Mesodermal cell (in vitro differentiated cells): ENCODE results near the gene COL18A1.

Experiments used
- H3K27ac ChIP-seq: 2 replicates; pipeline ENCODE4 v1.7.0; 2013; ENCODE audit warnings: mild to moderate bottlenecking, low read depth, low read length, moderate library complexity; ENCODE audit not compliant: severe bottlenecking
- H3K36me3 ChIP-seq: 2 replicates; pipeline ENCODE4 v1.7.1; 2013; ENCODE audit warnings: mild to moderate bottlenecking, low read length, moderate library complexity; ENCODE audit not compliant: control insufficient read depth, insufficient read depth
- H3K4me1 ChIP-seq: one replicate; pipeline ENCODE4 v1.7.1; 2013; ENCODE audit warnings: mild to moderate bottlenecking, low read length; ENCODE audit not compliant: insufficient read depth, control insufficient read depth, poor library complexity, severe bottlenecking
- H3K4me3 ChIP-seq: 2 replicates; pipeline ENCODE4 v1.7.0; 2013; ENCODE audit warnings: low read length, control low read depth, mild to moderate bottlenecking; ENCODE audit not compliant: insufficient read depth, poor library complexity, severe bottlenecking; ENCODE audit errors: extremely low read depth
- H3K9me3 ChIP-seq: 2 replicates; pipeline ENCODE4 v1.7.1; 2013; ENCODE audit warnings: mild to moderate bottlenecking, low read length, moderate library complexity; ENCODE audit not compliant: control insufficient read depth
- WGBS, 2 experiments: methylation state at CpG; one replicate each; pipeline ENCODE4 v1.1.5; 2013; ENCODE audit warnings: missing lambda C conversion rate in 2 of 2; ENCODE audit not compliant: insufficient coverage in 2 of 2; 5-methylcytosine and 5-hydroxymethylcytosine counted together

Gene COL18A1

GRCh38 chr21:45511661-45512431, 106.9 kb downstream of the COL18A1 start:
- 89% methylated on average over 28 to 35 of the region's 35 CpGs for WGBS, 2 experiments
- H3K36me3 ChIP-seq: peaks cover 70% of the 10 kb centered on the region
- peak overlapping the region; percentile 10 for H3K27ac ChIP-seq
- H3K9me3 ChIP-seq: no peaks in the 10 kb centered on the region
- no peaks in the 10 kb centered on the region for H3K4me1 ChIP-seq
- no peak overlapping the region for H3K4me3 ChIP-seq

DNA sequence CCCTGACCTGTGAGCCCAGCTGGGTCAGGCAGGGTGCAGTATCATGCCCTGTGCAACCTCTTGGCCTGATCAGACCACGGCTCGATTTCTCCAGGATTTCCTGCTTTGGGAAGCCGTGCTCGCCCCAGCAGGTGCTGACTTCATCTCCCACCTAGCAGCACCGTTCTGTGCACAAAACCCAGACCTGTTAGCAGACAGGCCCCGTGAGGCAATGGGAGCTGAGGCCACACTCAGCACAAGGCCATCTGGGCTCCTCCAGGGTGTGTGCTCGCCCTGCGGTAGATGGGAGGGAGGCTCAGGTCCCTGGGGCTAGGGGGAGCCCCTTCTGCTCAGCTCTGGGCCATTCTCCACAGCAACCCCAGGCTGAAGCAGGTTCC, 107.6 kb downstream of the COL18A1 start:
- no peak overlapping the region for H3K4me3 ChIP-seq
- 92 to 96% methylated on average over 8 of the region's 8 CpGs for WGBS, 2 experiments
- no peaks in the 10 kb centered on the region for H3K9me3 ChIP-seq
- no peaks in the 10 kb centered on the region for H3K4me1 ChIP-seq
- peaks cover 75% of the 10 kb centered on the region for H3K36me3 ChIP-seq
- H3K27ac ChIP-seq: no peak overlapping the region

GRCh38 chr21:45513003-45513717, 108.2 kb downstream of the COL18A1 start:
- Histone ChIP-seq H3K27ac (no peak overlapping the region), H3K9me3 (no peaks in the 10 kb centered on the region), H3K4me1 (no peaks in the 10 kb centered on the region), H3K36me3 (peaks cover 75% of the 10 kb centered on the region), H3K4me3 (no peak overlapping the region)
- WGBS, 2 experiments: 88 to 90% methylated on average over 15 to 16 of the region's 19 CpGs

- Histone ChIP-seq H3K4me1 (no peaks in the 10 kb centered on the region), H3K9me3 (no peaks in the 10 kb centered on the region), H3K36me3 (peaks cover 74% of the 10 kb centered on the region), H3K27ac (no peak overlapping the region), H3K4me3 (no peak overlapping the region)
- WGBS, 2 experiments: 91 to 96% methylated on average over 6 to 7 of the region's 11 CpGs
These were observed 108.9 kb downstream of the COL18A1 start for GRCh38 chr21:45513741-45514310.

DNA sequence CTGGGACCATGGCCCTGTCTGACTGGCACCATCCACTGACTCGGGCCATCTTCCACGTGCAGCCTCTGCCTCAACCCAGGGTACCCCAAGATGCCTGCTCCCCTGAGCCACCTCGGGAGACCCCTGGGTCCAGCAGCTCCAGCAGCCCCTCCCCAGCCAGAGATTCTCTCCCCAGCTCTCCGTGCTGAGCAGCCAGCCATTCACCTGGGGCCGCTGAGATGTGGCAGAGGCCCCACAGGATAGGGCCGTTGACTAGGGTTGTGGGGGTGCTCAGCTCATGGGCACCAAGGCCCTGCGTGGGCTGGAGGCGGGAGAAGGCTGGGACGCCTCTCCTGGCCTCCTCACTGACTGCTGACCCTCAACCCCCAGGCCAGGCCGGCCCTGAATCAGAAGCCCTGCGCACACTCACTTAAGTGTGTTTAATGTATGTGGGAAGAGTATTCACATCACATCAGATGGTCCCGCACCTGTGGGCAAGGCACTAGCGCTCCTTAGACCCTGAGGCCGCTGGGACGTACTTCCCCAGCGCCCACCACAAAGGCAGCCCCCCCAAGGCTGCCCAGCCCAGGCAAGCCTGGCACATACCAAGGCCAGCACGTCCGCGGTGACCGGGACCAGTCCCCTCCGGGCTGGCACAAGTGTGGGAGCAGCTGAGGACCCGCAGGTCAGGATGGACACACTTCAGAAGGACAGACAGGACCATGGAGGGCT, 109.5 kb downstream of the COL18A1 start:
- Histone ChIP-seq H3K9me3 (peaks cover 6% of the 10 kb centered on the region), H3K4me3 (no peak overlapping the region), H3K4me1 (no peaks in the 10 kb centered on the region), H3K36me3 (peaks cover 74% of the 10 kb centered on the region), H3K27ac (no peak overlapping the region)
- 92 to 93% methylated on average over 14 to 18 of the region's 22 CpGs for WGBS, 2 experiments

DNA sequence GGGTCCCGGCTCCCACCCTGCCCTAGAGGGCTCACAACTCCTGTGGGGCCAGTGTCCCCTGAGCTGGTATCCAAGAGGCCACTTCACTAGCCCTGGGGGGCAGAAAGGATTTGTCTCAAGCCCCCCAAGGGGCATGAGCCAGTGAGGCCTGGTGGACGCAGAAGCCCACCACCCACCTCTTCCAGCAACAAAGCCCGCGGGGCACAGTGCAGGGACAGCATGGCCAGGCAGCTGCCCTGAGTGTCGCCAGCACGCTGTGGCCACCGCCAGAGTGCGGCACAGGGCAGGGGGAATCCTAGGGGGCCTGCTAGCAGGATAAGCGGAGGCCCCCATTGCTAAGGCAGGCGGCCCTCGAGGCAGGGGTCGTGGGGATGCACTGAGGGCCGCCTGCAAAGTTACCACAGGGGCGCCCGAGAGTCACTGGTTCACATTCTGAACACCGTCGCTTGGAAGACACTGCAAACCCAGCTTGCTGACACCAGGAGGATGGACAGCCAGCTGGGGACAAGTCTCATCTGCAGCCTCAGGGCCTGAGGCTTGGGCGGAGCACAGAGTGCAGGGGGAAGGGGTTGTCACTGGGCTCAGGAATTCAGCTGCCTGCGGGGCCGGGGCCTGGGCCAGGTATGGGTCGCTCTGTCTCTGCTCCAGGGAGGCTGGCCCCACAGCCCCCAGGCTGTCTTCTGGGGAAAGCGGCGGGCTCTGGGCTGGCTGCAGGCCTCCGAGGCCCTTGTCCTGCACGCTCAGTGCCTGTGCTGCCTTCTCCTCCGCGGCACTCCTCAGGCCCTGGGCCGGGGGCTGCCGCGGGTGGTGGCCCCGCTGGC, 110.5 kb downstream of the COL18A1 start:
- no peaks in the 10 kb centered on the region for H3K4me1 ChIP-seq
- no peak overlapping the region for H3K4me3 ChIP-seq
- peaks cover 11% of the 10 kb centered on the region for H3K9me3 ChIP-seq
- no peak overlapping the region for H3K27ac ChIP-seq
- WGBS, 2 experiments: 91% methylated on average over 25 to 30 of the region's 31 CpGs
- H3K36me3 ChIP-seq: peaks cover 68% of the 10 kb centered on the region

- WGBS, 2 experiments: 95 to 96% methylated on average over 20 to 21 of the region's 21 CpGs
- Histone ChIP-seq H3K4me1 (no peaks in the 10 kb centered on the region), H3K9me3 (peaks cover 14% of the 10 kb centered on the region), H3K4me3 (no peak overlapping the region), H3K36me3 (peaks cover 72% of the 10 kb centered on the region), H3K27ac (no peak overlapping the region)
These were observed 111.2 kb downstream of the COL18A1 start for GRCh38 chr21:45516071-45516670.

DNA sequence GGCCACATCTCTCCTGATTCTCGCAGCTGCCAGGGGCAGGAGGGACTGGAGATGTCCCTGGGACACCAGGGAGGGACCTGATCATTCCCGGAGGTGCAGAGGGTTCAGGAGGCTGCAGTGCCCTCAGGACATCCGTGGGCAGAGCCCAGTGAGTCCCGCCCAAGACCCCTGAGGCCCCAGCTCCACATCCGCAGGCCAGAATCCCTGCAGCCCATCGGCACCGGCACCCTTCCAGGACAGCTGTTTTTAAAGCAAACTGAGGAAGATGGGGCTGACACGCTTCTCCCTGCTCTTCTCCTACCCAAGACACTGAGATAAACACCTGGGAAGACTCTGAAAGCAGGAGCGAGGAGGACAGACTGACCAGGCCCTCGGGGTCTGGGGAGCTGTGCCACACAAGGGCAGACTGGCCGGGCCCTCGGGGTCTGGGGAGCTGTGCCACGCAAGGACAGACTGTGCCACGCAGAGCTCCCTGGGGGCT, 111.7 kb downstream of the COL18A1 start:
- WGBS, 2 experiments: 86 to 89% methylated on average over 14 of the region's 14 CpGs
- H3K4me3 ChIP-seq: no peak overlapping the region
- H3K4me1 ChIP-seq: no peaks in the 10 kb centered on the region

DNA sequence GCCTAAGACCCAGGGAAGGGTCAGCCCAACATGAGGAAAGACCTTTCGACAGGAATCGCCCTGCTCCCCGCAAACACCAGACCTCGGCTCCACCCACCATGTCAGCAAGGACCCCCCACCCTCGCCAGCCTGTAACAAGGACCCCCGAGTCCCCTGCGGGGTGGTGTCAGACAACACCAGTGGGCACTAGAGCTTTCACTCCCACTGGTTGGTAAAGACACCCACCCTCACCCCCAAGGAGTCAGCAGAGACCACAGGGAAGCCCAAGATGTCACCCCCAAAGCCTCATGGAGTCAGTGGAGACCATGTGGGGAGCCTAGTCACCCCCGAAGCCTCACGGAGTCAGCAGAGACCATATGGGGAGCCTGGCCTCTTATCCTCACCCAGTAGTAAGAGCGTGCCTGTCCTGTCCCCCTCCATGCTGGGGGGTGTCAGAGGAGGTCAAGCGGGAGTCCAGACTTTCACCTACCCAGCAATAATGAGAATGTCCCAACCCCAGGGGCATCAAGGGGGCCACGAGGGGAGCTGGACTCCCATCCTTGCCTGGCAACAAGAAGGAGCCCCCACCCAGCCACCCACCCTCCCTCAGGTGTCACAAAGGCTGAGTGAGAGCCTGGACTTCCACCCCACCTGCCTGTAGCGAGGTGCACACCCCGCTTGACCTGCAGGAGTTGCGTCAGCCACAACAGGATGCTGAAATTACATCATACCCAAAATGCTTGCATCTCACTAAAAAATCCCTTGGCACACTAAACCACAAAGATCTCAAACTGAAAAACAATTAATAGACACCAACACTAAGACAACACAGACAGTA, 112.5 kb downstream of the COL18A1 start:
- Histone ChIP-seq H3K4me1 (no peaks in the 10 kb centered on the region), H3K9me3 (peaks cover 20% of the 10 kb centered on the region), H3K27ac (no peak overlapping the region), H3K4me3 (no peak overlapping the region), H3K36me3 (peaks cover 73% of the 10 kb centered on the region)
- 85 to 96% methylated on average over 9 to 11 of the region's 15 CpGs for WGBS, 2 experiments

More for the DNA sequence above, 111.7 kb downstream of the COL18A1 start:
- H3K9me3 ChIP-seq: peaks cover 18% of the 10 kb centered on the region
- H3K27ac ChIP-seq: no peak overlapping the region
- peaks cover 73% of the 10 kb centered on the region for H3K36me3 ChIP-seq
